NCI-H774 (cell line): Measurements from ENCODE around the gene THY1.
"Not testable (repeated sequence)": the region's sequence is repeated elsewhere in the genome, so short reads cannot be mapped to it uniquely, and the experiment has no call there.

ENCODE experiments used
- DNase-seq: peaks from one replicate; lab custom pipeline; 2025; lab: John Stamatoyannopoulos, UW

Gene THY1

GRCh38 chr11:119422809-119423508 lies at the start of gene THY1:
TSS of gene THY1 (minus strand) at chr11:119423172. CDS start at chr11:119420905, 2,267 bp downstream.
- DNase-seq = no peak

- DNase-seq = no peak
Measured at GRCh38 chr11:119472186-119472855, 49.3 kb upstream of the THY1 start.

GRCh38 chr11:119471329-119471728 lies 48.4 kb upstream of the THY1 start:
- DNase-seq = no peak

GRCh38 chr11:119470317-119471291 lies 47.6 kb upstream of the THY1 start:
- DNase-seq = no peak

GRCh38 chr11:119469506-119469905 lies 46.5 kb upstream of the THY1 start:
- no peak for DNase-seq

GRCh38 chr11:119468511-119468910 lies 45.5 kb upstream of the THY1 start:
- no peak for DNase-seq

GRCh38 chr11:119461229-119461963 lies 38.4 kb upstream of the THY1 start:
- no peak for DNase-seq

GRCh38 chr11:119460582-119460981 lies 37.6 kb upstream of the THY1 start:
- DNase-seq = no peak

- no peak for DNase-seq
Measured at GRCh38 chr11:119460097-119460496, 37.1 kb upstream of the THY1 start.

- DNase-seq = no peak
Measured at GRCh38 chr11:119459293-119459976, 36.5 kb upstream of the THY1 start.

- DNase-seq = not testable (repeated sequence)
Measured at GRCh38 chr11:119455708-119456107, 32.7 kb upstream of the THY1 start.

- not testable (repeated sequence) for DNase-seq
Measured at GRCh38 chr11:119455241-119455640, 32.3 kb upstream of the THY1 start.

- DNase-seq = no peak
Measured at GRCh38 chr11:119453881-119454280, 30.9 kb upstream of the THY1 start.

GRCh38 chr11:119450590-119451326 lies 27.8 kb upstream of the THY1 start:
- no peak for DNase-seq

- DNase-seq = no peak
Measured at GRCh38 chr11:119449498-119449897, 26.5 kb upstream of the THY1 start.

- no peak for DNase-seq
Measured at GRCh38 chr11:119448380-119448779, 25.4 kb upstream of the THY1 start.

GRCh38 chr11:119447664-119448242 lies 24.8 kb upstream of the THY1 start:
- DNase-seq = no peak

- DNase-seq = no peak
Measured at GRCh38 chr11:119446871-119447663, 24.1 kb upstream of the THY1 start.

GRCh38 chr11:119446434-119446833 lies 23.5 kb upstream of the THY1 start:
- no peak for DNase-seq
